AG04450 (cell line): ENCODE results near the gene THADA. TPM values are rescaled to one million over a fixed set of nuclear protein-coding genes. Genes with fewer than 3 reads are reported as not detected.

Experiments
- CTCF ChIA-PET: fragments of 300-600, 350-600 bp; formaldehyde crosslinking; extraction: SDS; loops from one replicate; lab custom pipeline; 2022; ENCODE audit warnings: antibody characterized with exemption, inconsistent platforms; lab: Charles Lee
- POLR2A ChIA-PET: fragments of 350-600 bp; formaldehyde crosslinking; extraction: SDS; loops from one replicate; lab custom pipeline; 2021; ENCODE audit warnings: antibody characterized with exemption, inconsistent platforms; lab: Yijun Ruan, JAX
- DNase-seq: peaks from one replicate; pipeline ENCODE4 v3.0.0-alpha.2; 2011; ENCODE audit warnings: low read depth, low spot score
- H3K27ac ChIP-seq: one replicate; pipeline ENCODE4 v1.5.1; 2012; ENCODE audit warnings: low read depth, low read length, control low read depth
- H3K27me3 ChIP-seq: one replicate; pipeline ENCODE4 v1.6.0; 2012; ENCODE audit warnings: low read length; ENCODE audit not compliant: control insufficient read depth, insufficient read depth
- H3K4me3 ChIP-seq: 2 replicates; pipeline ENCODE4 v1.5.1; 2011; ENCODE audit warnings: mild to moderate bottlenecking, low read depth, low read length, control low read depth
- H3K9me3 ChIP-seq: 2 replicates; pipeline ENCODE4 v1.5.1; 2012; ENCODE audit warnings: low read length; ENCODE audit not compliant: control insufficient read depth, insufficient read depth
- polyA plus RNA-seq: library from polyadenylated mRNA; depleted of rRNA; stranded (reverse); fragments of >200 nt; gene quantifications from 2 replicates; pipeline ENCODE4 v1.2.3, GENCODE V29; 2011
- TF ChIP-seq, protein P1 (sequence below): IDR thresholded peaks from 2 replicates; pipeline ENCODE4 v1.5.1; 2011; ENCODE audit warnings: low read depth, low read length, control low read depth, inconsistent platforms

Gene THADA
- polyA plus RNA-seq, 1 experiment: 15.0 TPM

- no peak overlapping the region for H3K4me3 ChIP-seq
- no peak for DNase-seq
- no peaks in the 10 kb centered on the region for H3K9me3 ChIP-seq
- no peaks in the 10 kb centered on the region for H3K27me3 ChIP-seq
- no peak overlapping the region for H3K27ac ChIP-seq
- POLR2A ChIA-PET: no interaction called here
- CTCF ChIA-PET: no interaction called here
- TF ChIP-seq, protein P1, sequence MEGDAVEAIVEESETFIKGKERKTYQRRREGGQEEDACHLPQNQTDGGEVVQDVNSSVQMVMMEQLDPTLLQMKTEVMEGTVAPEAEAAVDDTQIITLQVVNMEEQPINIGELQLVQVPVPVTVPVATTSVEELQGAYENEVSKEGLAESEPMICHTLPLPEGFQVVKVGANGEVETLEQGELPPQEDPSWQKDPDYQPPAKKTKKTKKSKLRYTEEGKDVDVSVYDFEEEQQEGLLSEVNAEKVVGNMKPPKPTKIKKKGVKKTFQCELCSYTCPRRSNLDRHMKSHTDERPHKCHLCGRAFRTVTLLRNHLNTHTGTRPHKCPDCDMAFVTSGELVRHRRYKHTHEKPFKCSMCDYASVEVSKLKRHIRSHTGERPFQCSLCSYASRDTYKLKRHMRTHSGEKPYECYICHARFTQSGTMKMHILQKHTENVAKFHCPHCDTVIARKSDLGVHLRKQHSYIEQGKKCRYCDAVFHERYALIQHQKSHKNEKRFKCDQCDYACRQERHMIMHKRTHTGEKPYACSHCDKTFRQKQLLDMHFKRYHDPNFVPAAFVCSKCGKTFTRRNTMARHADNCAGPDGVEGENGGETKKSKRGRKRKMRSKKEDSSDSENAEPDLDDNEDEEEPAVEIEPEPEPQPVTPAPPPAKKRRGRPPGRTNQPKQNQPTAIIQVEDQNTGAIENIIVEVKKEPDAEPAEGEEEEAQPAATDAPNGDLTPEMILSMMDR: no peak
Observed at GRCh38 chr2:43315482-43315881, 280.4 kb downstream of the THADA start.

DNA sequence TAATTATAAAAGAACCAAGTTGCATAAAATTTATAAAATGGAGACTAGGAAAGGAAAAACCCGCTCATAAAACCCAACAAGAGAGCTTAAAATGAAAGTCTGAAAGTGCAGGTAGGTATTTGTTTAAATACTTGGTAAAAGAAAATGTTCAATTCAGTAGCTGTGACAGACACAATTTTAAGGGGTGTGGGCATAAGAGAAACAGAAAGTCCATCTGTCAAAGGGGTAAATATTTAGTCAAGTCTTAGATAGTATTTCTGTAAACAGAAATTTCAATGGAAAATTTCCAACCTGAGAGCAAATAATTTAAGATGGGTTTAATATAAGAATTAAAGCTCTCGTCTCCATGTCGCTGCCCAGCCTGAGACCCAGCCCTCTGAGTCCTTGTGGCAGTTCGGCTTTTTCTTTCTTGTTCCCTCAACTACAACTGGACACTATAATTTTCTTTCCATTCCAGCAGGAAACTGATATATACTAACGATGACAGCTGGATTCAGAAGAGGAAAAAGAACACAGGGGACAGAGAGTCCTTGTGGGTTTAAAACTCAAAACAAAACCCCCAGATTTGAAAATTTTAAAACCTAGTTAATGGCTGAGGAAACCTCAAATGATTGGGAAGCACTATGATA is 281.4 kb downstream of the THADA start:
- ChIA-PET POLR2A (no interaction called here), CTCF (interaction anchor here (0.9 to 1.0 kb wide), 2 partner anchors 85 to 170 kb away, joined by 3 read pairs; no protein-coding TSS in a partner anchor)
- H3K27ac ChIP-seq: no peak overlapping the region
- no peak for DNase-seq
- H3K4me3 ChIP-seq: no peak overlapping the region
- TF ChIP-seq, protein P1: no peak
- H3K27me3 ChIP-seq: no peaks in the 10 kb centered on the region
- H3K9me3 ChIP-seq: no peaks in the 10 kb centered on the region

GRCh38 chr2:43313642-43314017 is 282.2 kb downstream of the THADA start:
- Histone ChIP-seq H3K9me3 (no peaks in the 10 kb centered on the region), H3K27me3 (no peaks in the 10 kb centered on the region), H3K4me3 (no peak overlapping the region), H3K27ac (peak overlapping the region; percentile 49)
- CTCF ChIA-PET: interaction anchor here (1.3 kb wide), 1 partner anchor 38 kb away, joined by 3 read pairs; no protein-coding TSS in a partner anchor
- TF ChIP-seq, protein P1: no peak
- no peak for DNase-seq
- POLR2A ChIA-PET: interaction anchor here (1.0 to 1.8 kb wide), 2 partner anchors 86 to 87 kb away, joined by 6 to 11 read pairs; partner anchors contain the start of gene ZFP36L2

- TF ChIP-seq, protein P1: no peak
- ChIA-PET CTCF (interaction anchor here (0.7 to 1.3 kb wide), 6 partner anchors 39 to 366 kb away, joined by 3 to 8 read pairs (median 4); no protein-coding TSS in a partner anchor), POLR2A (interaction anchor here (0.6 to 1.8 kb wide), 6 partner anchors 20 to 91 kb away, joined by 3 to 11 read pairs (median 5); partner anchors contain the start of gene ZFP36L2)
- H3K4me3 ChIP-seq: no peak overlapping the region
- no peaks in the 10 kb centered on the region for H3K27me3 ChIP-seq
- H3K9me3 ChIP-seq: no peaks in the 10 kb centered on the region
- H3K27ac ChIP-seq: peak overlapping the region; percentile 49
- peak; percentile 56 for DNase-seq
Observed at GRCh38 chr2:43312755-43313641, 282.8 kb downstream of the THADA start.
